Astrocyte (in vitro differentiated cells and primary cell): ENCODE measurements around the gene ALG2. TPM values are rescaled to one million over a fixed set of nuclear protein-coding genes. Genes with fewer than 3 reads are reported as not detected.

ENCODE experiments used
- DNase-seq: peaks from one replicate; pipeline ENCODE4 v3.0.0-alpha.2; 2010; ENCODE audit warnings: low read depth
- FAIRE-seq: peaks from 2 replicates; lab custom pipeline; 2011; peaks lifted over from hg19 to GRCh38; lab: Jason Lieb, UNC
- H2AFZ ChIP-seq: 2 replicates; pipeline ENCODE4 v1.6.0; 2012; ENCODE audit warnings: low read depth, low read length, inconsistent platforms
- H3K27ac ChIP-seq: 2 replicates; pipeline ENCODE4 v1.5.1; 2011; ENCODE audit warnings: low read depth, low read length, inconsistent platforms
- H3K27me3 ChIP-seq: 2 replicates; pipeline ENCODE4 v1.6.0; 2011; ENCODE audit warnings: low read length, inconsistent platforms; ENCODE audit not compliant: insufficient read depth
- H3K36me3 ChIP-seq: 2 replicates; pipeline ENCODE4 v1.5.1; 2011; ENCODE audit warnings: low read length, inconsistent platforms; ENCODE audit not compliant: insufficient read depth
- H3K4me1 ChIP-seq: 2 replicates; pipeline ENCODE4 v1.5.1; 2011; ENCODE audit warnings: low read length, inconsistent platforms; ENCODE audit not compliant: insufficient read depth
- H3K4me2 ChIP-seq: 2 replicates; pipeline ENCODE4 v1.6.0; 2012; ENCODE audit warnings: low read length, inconsistent platforms
- H3K4me3 ChIP-seq: 2 replicates; pipeline ENCODE4 v1.5.1; 2011; ENCODE audit warnings: low read depth, mild to moderate bottlenecking, low read length, inconsistent platforms; ENCODE audit not compliant: insufficient read depth
- H3K79me2 ChIP-seq: 2 replicates; pipeline ENCODE4 v1.6.0; 2012; ENCODE audit warnings: mild to moderate bottlenecking, low read length, inconsistent platforms; ENCODE audit not compliant: insufficient read depth
- H3K9ac ChIP-seq: 2 replicates; pipeline ENCODE4 v1.6.0; 2012; ENCODE audit warnings: mild to moderate bottlenecking, low read length, inconsistent platforms
- H3K9me3 ChIP-seq: 2 replicates; pipeline ENCODE4 v1.5.1; 2012; ENCODE audit warnings: low read depth, mild to moderate bottlenecking, low read length, inconsistent platforms; ENCODE audit not compliant: insufficient read depth
- H4K20me1 ChIP-seq: 2 replicates; pipeline ENCODE4 v1.6.0; 2012; ENCODE audit warnings: low read length, inconsistent platforms; ENCODE audit not compliant: insufficient read depth
- H3K27ac Mint-ChIP-seq: one replicate; pipeline ENCODE4 v1.8.0; 2021; ENCODE audit warnings: mild to moderate bottlenecking, mixed read lengths; ENCODE audit not compliant: unreplicated experiment
- H3K27me3 Mint-ChIP-seq: one replicate; pipeline ENCODE4 v1.8.0; 2021; ENCODE audit warnings: low read depth, mixed read lengths; ENCODE audit not compliant: unreplicated experiment
- H3K36me3 Mint-ChIP-seq: one replicate; pipeline ENCODE4 v1.8.0; 2021; ENCODE audit warnings: low read depth, mixed read lengths; ENCODE audit not compliant: unreplicated experiment
- H3K4me1 Mint-ChIP-seq: one replicate; pipeline ENCODE4 v1.8.0; 2021; ENCODE audit warnings: low read depth, mixed read lengths; ENCODE audit not compliant: unreplicated experiment
- H3K4me3 Mint-ChIP-seq: one replicate; pipeline ENCODE4 v1.8.0; 2021; ENCODE audit warnings: mild to moderate bottlenecking, moderate library complexity, mixed read lengths; ENCODE audit not compliant: unreplicated experiment
- H3K9me3 Mint-ChIP-seq: one replicate; pipeline ENCODE4 v1.8.0; 2021; ENCODE audit warnings: mild to moderate bottlenecking, mixed read lengths; ENCODE audit not compliant: unreplicated experiment
- CTCF ChIP-seq: IDR thresholded peaks from 2 replicates; pipeline ENCODE4 v1.5.1; 2011; ENCODE audit warnings: low read depth, mild to moderate bottlenecking, inconsistent platforms, low read length, moderate library complexity; ENCODE audit not compliant: insufficient read depth
- EZH2 ChIP-seq: IDR thresholded peaks from 2 replicates; pipeline ENCODE4 v1.6.1; 2012; ENCODE audit warnings: mild to moderate bottlenecking, low read length, inconsistent platforms; ENCODE audit not compliant: insufficient read depth
- total RNA-seq: library from RNA; stranded (reverse); gene quantifications from 2 replicates; pipeline ENCODE4 v1.2.1, GENCODE V29; 2021

ALG2 gene
- total RNA-seq, 1 donor from 2014 or later, result 33.3 TPM

GRCh38 chr9:99249619-99250018 lies 27.9 kb upstream of the ALG2 start:
- Histone ChIP-seq H3K4me1 (peaks cover 5% of the 10 kb centered on the region), H3K4me3 (no peak overlapping the region), H3K79me2 (no peaks in the 10 kb centered on the region), H3K9ac (no peak overlapping the region), H3K27me3 (no peaks in the 10 kb centered on the region), H3K27ac (no peak overlapping the region), H3K9me3 (no peaks in the 10 kb centered on the region), H2AFZ (no peak overlapping the region), H3K4me2 (no peak overlapping the region), H4K20me1 (no peaks in the 10 kb centered on the region), H3K36me3 (no peaks in the 10 kb centered on the region)
- Mint-ChIP-seq H3K4me1 (peaks cover 9% of the 10 kb centered on the region), H3K36me3 (no peaks in the 10 kb centered on the region), H3K4me3 (no peak overlapping the region), H3K9me3 (no peaks in the 10 kb centered on the region), H3K27me3 (no peaks in the 10 kb centered on the region), H3K27ac (no peak overlapping the region)
- FAIRE-seq (no peak), DNase-seq (no peak)
- TF ChIP-seq CTCF (no peak), EZH2 (no peak)

GRCh38 chr9:99244344-99245260 lies 22.9 kb upstream of the ALG2 start:
- Histone ChIP-seq H3K9ac (no peak overlapping the region), H3K36me3 (no peaks in the 10 kb centered on the region), H3K4me1 (peaks cover 7% of the 10 kb centered on the region), H3K27me3 (no peaks in the 10 kb centered on the region), H3K27ac (no peak overlapping the region), H3K4me3 (no peak overlapping the region), H3K79me2 (no peaks in the 10 kb centered on the region), H3K9me3 (no peaks in the 10 kb centered on the region), H4K20me1 (no peaks in the 10 kb centered on the region), H3K4me2 (no peak overlapping the region), H2AFZ (no peak overlapping the region)
- no peak for FAIRE-seq
- H3K4me1 Mint-ChIP-seq, result peaks cover 16% of the 10 kb centered on the region
- H3K27me3 Mint-ChIP-seq, result no peaks in the 10 kb centered on the region
- no peak for DNase-seq
- H3K27ac Mint-ChIP-seq, result no peak overlapping the region
- H3K9me3 Mint-ChIP-seq, result no peaks in the 10 kb centered on the region
- no peak for TF ChIP-seq CTCF
- no peak for TF ChIP-seq EZH2
- no peak overlapping the region for H3K4me3 Mint-ChIP-seq
- H3K36me3 Mint-ChIP-seq, result peaks cover 11% of the 10 kb centered on the region

- Mint-ChIP-seq H3K4me1 (peaks cover 30% of the 10 kb centered on the region), H3K27ac (no peak overlapping the region), H3K9me3 (no peaks in the 10 kb centered on the region), H3K36me3 (peaks cover 21% of the 10 kb centered on the region), H3K4me3 (no peak overlapping the region), H3K27me3 (no peaks in the 10 kb centered on the region)
- no peak overlapping the region for H3K9ac ChIP-seq
- no peaks in the 10 kb centered on the region for H4K20me1 ChIP-seq
- H3K4me3 ChIP-seq, result no peak overlapping the region
- no peak overlapping the region for H3K27ac ChIP-seq
- no peak for FAIRE-seq
- H3K4me2 ChIP-seq, result no peak overlapping the region
- no peaks in the 10 kb centered on the region for H3K9me3 ChIP-seq
- no peaks in the 10 kb centered on the region for H3K27me3 ChIP-seq
- no peak for TF ChIP-seq EZH2
- TF ChIP-seq CTCF, result no peak
- no peaks in the 10 kb centered on the region for H3K36me3 ChIP-seq
- peaks cover 12% of the 10 kb centered on the region for H3K4me1 ChIP-seq
- no peak overlapping the region for H2AFZ ChIP-seq
- no peaks in the 10 kb centered on the region for H3K79me2 ChIP-seq
- no peak for DNase-seq
These were observed 19.4 kb upstream of the ALG2 start for GRCh38 chr9:99241106-99241505.
